SU-DHL-6 (cell line): ENCODE data around the gene SYTL1.

Source experiments
- EZH2phosphoT487 ChIP-seq: fragments of 200-600 bp; sonication (generic), shearing (Covaris generic); conservative IDR thresholded peaks from 2 replicates; pipeline ENCODE4 v1.6.1; 2018; ENCODE audit warnings: mild to moderate bottlenecking, antibody characterized with exemption, low read length, moderate library complexity, mixed read lengths
- TF ChIP-seq, protein P1 (sequence below): fragments of 200-600 bp; sonication (generic); IDR thresholded peaks from one replicate; pipeline ENCODE4 v1.5.1; 2017; ENCODE audit warnings: antibody characterized with exemption, mild to moderate bottlenecking, low read length, moderate library complexity; ENCODE audit not compliant: insufficient read depth, poor library complexity, severe bottlenecking

DNA sequence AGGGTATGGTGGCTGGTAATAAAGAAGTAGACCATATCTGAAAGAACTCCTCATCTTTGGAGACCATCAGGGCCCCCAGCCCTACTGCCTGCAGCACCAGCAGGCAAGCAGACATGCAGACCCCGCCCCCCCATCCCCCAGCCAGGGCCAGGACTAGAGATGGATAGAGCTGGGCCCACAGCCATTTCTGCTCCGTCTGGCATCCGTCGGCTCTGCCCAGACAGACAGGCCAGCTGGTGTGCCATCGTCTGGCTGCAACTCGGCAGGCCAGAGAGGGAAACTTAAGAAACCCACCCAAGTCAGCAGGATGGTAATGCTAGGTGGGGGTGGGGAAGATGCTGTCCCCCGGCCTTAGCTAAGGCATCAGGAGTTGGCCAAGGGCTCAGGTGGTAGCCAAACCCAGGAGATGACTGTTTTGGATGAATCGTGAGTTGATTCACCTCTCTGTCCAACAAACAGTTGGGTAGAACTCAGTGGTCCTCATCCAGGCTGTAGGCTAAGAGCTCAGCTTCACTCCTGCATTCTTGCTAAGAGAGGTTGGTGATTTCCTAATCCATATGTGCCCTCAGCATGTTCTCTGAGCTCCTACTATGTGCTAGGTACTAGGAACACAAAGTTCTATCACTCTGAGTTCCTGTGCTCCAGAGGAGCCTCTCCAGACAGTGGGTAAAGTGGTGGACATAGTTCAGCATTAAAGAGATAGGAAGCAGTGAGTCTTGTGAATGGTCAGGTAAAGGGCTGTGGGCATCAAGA, 43.0 kb upstream of the SYTL1 start:
- TF ChIP-seq, protein P1, sequence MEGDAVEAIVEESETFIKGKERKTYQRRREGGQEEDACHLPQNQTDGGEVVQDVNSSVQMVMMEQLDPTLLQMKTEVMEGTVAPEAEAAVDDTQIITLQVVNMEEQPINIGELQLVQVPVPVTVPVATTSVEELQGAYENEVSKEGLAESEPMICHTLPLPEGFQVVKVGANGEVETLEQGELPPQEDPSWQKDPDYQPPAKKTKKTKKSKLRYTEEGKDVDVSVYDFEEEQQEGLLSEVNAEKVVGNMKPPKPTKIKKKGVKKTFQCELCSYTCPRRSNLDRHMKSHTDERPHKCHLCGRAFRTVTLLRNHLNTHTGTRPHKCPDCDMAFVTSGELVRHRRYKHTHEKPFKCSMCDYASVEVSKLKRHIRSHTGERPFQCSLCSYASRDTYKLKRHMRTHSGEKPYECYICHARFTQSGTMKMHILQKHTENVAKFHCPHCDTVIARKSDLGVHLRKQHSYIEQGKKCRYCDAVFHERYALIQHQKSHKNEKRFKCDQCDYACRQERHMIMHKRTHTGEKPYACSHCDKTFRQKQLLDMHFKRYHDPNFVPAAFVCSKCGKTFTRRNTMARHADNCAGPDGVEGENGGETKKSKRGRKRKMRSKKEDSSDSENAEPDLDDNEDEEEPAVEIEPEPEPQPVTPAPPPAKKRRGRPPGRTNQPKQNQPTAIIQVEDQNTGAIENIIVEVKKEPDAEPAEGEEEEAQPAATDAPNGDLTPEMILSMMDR = no peak
- TF ChIP-seq EZH2phosphoT487 = no peak
